ENCODE results near the gene CTDSPL2. TPM values are rescaled to one million over a fixed set of nuclear protein-coding genes. Genes with fewer than 3 reads are reported as not detected.
"Not testable (repeated sequence)": the region's sequence is repeated elsewhere in the genome, so short reads cannot be mapped to it uniquely, and the experiment has no call there.

CTDSPL2 gene
- total RNA-seq, 2 experiments from 2014 or later: 64.9 to 66.7 TPM

GRCh38 chr15:44549152-44549551 is 121.7 kb downstream of the CTDSPL2 start:
- not testable (repeated sequence) for H3K9me3 Mint-ChIP-seq, DNase-seq, H3K4me3 Mint-ChIP-seq, H3K27me3 Mint-ChIP-seq
- H3K27ac Mint-ChIP-seq: peak overlapping the region; percentile 16
- ChIA-PET CTCF (interaction anchor here (0.7 kb wide), 1 partner anchor 28 kb away, joined by 3 read pairs; no protein-coding TSS in a partner anchor), POLR2A (interaction anchor here (2.4 kb wide), 1 partner anchor 12 kb away, joined by 11 read pairs; the partner anchor contains the start of gene EIF3J)
- H3K36me3 Mint-ChIP-seq (ENCODE audit: low read depth): peaks cover 34% of the 10 kb centered on the region
- peaks cover 30% of the 10 kb centered on the region for H3K4me1 Mint-ChIP-seq

DNA sequence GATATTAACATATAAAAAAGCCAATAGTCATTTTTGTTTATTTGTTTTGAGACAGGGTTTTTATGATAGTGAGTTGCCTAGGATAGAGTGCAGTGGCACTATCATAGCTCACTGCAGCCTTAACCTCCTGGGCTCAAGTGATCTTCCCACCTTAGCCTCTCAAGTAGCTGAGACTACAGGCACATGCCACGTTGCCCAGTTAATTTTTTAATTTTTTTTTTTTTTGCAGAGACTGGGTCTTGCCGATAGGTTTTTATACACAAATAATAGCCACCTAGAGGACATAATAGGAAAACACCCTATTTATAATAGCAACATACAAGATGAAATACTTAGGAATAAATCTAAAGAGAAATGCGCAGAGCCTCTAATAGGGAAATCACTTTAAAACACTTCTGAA is 122.8 kb downstream of the CTDSPL2 start:
- Mint-ChIP-seq H3K27me3 (no peaks in the 10 kb centered on the region), H3K27ac (no peak overlapping the region), H3K9me3 (no peaks in the 10 kb centered on the region), H3K4me3 (no peak overlapping the region), H3K36me3 (ENCODE audit: low read depth) (peaks cover 44% of the 10 kb centered on the region), H3K4me1 (peaks cover 37% of the 10 kb centered on the region)
- CTCF ChIA-PET: interaction anchor here (0.6 to 1.6 kb wide), 7 partner anchors 8 to 239 kb away, joined by 3 to 7 read pairs (median 3); no protein-coding TSS in a partner anchor
- no peak for DNase-seq
- POLR2A ChIA-PET: interaction anchor here (0.6 to 2.4 kb wide), 2 partner anchors 10 to 13 kb away, joined by 3 to 11 read pairs; partner anchors contain the start of gene EIF3J

DNA sequence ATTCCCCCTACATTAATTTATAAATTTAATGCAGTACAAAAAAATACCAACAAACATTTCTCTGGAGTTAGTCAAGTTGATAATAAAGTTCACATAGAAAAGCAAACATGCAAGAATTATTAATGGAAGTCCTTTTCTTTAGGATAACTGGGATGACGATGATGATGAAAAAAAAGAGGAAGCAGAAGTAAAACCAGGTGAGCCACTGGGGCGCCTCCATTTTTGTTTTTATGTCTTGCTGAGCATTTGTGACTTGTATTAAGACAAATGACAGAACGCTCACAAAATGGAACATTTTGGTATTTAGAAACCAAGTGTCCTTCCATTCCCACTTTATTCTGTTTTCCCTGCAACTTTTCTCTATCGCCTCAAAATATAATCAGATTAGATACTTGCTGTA is 123.3 kb downstream of the CTDSPL2 start:
- POLR2A ChIA-PET: interaction anchor here (0.6 to 2.4 kb wide), 2 partner anchors 9 to 13 kb away, joined by 3 to 11 read pairs; partner anchors contain the start of gene EIF3J

DNA sequence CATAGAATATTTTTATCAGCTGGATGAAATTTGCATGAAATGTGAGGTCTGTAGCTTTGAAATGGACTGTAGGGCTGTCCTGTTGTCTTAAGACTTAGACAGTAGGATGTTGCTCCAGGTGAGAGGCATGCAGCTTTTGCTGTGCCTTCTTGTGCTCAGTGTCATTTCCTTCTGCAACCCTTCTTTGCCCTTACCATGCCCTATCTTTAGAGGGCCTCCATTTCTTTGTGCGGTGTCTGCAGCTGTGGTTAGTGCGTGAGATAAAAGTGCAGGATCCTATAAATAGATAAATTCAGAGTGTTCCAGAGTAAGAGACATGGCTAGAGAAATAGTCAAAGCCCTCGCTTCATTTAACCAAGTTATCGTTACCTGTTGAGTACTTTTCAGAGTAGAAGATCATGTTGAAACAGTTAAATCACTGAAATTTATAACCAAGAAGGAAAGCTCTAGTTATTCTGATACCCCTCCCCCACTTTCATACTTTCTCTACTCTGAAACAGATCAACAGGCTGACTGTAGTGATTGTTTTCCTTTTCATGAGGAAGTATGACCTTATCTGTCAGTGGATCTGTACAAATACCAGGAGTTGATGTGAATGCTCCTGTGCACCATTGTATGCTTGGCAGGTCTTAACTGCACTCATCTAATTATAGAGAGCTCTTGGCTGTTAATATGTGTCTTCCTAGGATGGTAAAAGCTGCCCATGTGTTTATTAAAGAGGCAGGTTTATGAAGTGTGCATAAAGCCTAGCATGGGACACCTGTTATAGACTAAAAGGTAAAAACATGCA is 127.7 kb downstream of the CTDSPL2 start:
- no peaks in the 10 kb centered on the region for H3K27me3 Mint-ChIP-seq
- peak overlapping the region; percentile 48 for H3K27ac Mint-ChIP-seq
- POLR2A ChIA-PET: interaction anchor here (1.0 to 2.7 kb wide), 5 partner anchors 9 to 108 kb away, joined by 3 to 17 read pairs (median 5); partner anchors contain the start of genes EIF3J and SPG11
- no peak for DNase-seq
- CTCF ChIA-PET: interaction anchor here (0.8 kb wide), 2 partner anchors 9 to 10 kb away, joined by 3 to 4 read pairs; no protein-coding TSS in a partner anchor
- peaks cover 25% of the 10 kb centered on the region for H3K4me1 Mint-ChIP-seq
- peaks cover 62% of the 10 kb centered on the region for H3K36me3 Mint-ChIP-seq (ENCODE audit: low read depth)
- H3K4me3 Mint-ChIP-seq: no peak overlapping the region
- H3K9me3 Mint-ChIP-seq: no peaks in the 10 kb centered on the region

More for the DNA sequence above, 123.3 kb downstream of the CTDSPL2 start:
- DNase-seq: no peak
- H3K27me3 Mint-ChIP-seq: no peaks in the 10 kb centered on the region
- no peaks in the 10 kb centered on the region for H3K9me3 Mint-ChIP-seq
- no peak overlapping the region for H3K4me3 Mint-ChIP-seq
- peaks cover 49% of the 10 kb centered on the region for H3K36me3 Mint-ChIP-seq (ENCODE audit: low read depth)
- peaks cover 38% of the 10 kb centered on the region for H3K4me1 Mint-ChIP-seq
- CTCF ChIA-PET: interaction anchor here (0.6 to 1.6 kb wide), 5 partner anchors 8 to 238 kb away, joined by 3 to 7 read pairs (median 4); no protein-coding TSS in a partner anchor
- no peak overlapping the region for H3K27ac Mint-ChIP-seq

DNA sequence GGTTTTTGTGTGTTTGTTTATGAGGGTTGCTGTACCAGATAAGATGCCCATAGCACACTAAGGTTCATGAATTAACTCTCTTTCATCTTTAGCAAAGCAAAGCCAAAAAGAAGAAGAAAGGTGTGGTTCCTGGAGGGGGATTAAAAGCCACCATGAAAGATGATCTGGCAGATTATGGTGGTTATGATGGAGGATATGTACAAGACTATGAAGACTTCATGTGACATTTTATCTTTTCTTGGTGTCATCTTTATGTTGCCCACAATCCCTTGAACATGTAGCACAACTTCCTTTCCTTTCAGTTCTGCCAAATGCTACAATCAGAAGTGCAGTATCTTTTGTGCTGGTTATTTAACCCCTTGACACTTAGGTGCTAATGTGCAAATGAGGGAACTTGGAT is 133.5 kb downstream of the CTDSPL2 start:
- H3K4me3 Mint-ChIP-seq, DNase-seq, H3K9me3 Mint-ChIP-seq, CTCF ChIA-PET, H3K27me3 Mint-ChIP-seq: not testable (repeated sequence)
- Mint-ChIP-seq H3K4me1 (peaks cover 24% of the 10 kb centered on the region), H3K36me3 (ENCODE audit: low read depth) (peaks cover 82% of the 10 kb centered on the region), H3K27ac (peak overlapping the region; percentile 82)
- POLR2A ChIA-PET: interaction anchor here (1.7 kb wide), 1 partner anchor 14 kb away, joined by 4 read pairs; no protein-coding TSS in a partner anchor

DNA sequence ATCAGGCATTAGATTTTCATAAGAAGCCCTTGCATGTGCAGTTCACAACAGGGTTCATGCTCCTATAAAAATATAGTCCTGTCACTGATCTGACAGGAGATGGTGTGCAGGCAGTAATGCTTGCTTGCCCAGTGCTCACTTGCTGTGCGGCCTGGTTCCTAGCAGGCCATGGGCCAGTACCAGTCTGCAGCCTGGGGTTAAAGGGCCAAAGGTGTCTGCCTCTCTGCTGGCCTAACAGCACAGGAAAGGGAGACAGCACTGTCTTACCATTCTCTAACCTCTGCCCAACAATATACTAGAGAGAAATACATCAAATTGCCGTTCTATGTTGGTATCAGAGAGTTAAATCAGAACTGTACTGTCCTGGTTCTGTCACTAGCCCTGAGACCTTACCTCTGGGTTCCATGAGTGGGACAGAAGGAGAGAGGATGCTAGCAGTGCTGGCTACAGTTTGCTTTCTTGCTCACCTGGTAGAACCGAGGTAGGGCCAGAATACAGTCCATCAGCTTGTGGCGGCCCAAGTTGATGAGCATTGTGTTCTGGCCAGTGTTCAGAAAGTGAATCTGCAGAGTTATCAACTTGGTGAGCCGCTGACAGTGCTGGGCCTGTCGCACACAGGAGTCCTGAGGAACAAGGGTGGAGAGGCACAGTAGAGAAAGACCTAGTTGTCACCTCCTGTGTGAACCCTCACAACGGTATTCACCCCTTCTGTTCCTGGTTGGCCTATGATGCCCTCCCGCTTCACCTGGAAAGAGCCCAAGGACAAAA is 138.1 kb downstream of the CTDSPL2 start:
- H3K36me3 Mint-ChIP-seq (ENCODE audit: low read depth): peaks cover 80% of the 10 kb centered on the region
- peaks cover 11% of the 10 kb centered on the region for H3K4me1 Mint-ChIP-seq
- ChIA-PET CTCF (no interaction called here), POLR2A (no interaction called here)
- H3K27me3 Mint-ChIP-seq: no peaks in the 10 kb centered on the region
- no peak overlapping the region for H3K4me3 Mint-ChIP-seq
- H3K27ac Mint-ChIP-seq: no peak overlapping the region
- H3K9me3 Mint-ChIP-seq: peaks cover 4% of the 10 kb centered on the region
- DNase-seq: no peak

DNA sequence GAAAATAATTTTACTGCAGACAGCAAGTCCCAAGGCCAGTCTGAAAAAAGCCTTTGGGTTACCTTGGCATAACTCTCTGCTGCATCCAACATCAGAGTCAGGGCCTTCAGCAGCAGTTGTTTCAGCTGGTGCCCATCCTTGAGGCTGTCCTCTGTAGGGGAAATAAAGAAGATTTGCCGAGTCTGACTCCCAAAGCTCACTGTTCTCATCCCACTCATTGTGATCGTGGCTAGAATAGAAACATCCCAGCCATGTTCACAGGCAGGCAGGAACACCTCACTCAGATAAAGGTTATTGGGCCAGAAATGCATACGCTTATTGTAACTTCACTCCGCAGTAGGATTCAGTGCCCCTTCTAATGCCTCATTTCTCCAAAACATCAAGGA is 138.7 kb downstream of the CTDSPL2 start:
- Mint-ChIP-seq H3K27me3 (no peaks in the 10 kb centered on the region), H3K4me3 (no peak overlapping the region), H3K4me1 (peaks cover 6% of the 10 kb centered on the region), H3K9me3 (peaks cover 4% of the 10 kb centered on the region), H3K27ac (no peak overlapping the region), H3K36me3 (ENCODE audit: low read depth) (peaks cover 80% of the 10 kb centered on the region)
- POLR2A ChIA-PET: no interaction called here
- no peak for DNase-seq
- CTCF ChIA-PET: no interaction called here

GRCh38 chr15:44568338-44568737 is 140.9 kb downstream of the CTDSPL2 start:
- CTCF ChIA-PET: interaction anchor here (0.9 kb wide), 1 partner anchor 25 kb away, joined by 3 read pairs; no protein-coding TSS in a partner anchor
- H3K9me3 Mint-ChIP-seq: peaks cover 4% of the 10 kb centered on the region
- H3K27ac Mint-ChIP-seq: no peak overlapping the region
- H3K36me3 Mint-ChIP-seq (ENCODE audit: low read depth): peaks cover 71% of the 10 kb centered on the region
- POLR2A ChIA-PET: no interaction called here
- H3K27me3 Mint-ChIP-seq: no peaks in the 10 kb centered on the region
- no peak overlapping the region for H3K4me3 Mint-ChIP-seq
- H3K4me1 Mint-ChIP-seq: no peaks in the 10 kb centered on the region
- DNase-seq: no peak

DNA sequence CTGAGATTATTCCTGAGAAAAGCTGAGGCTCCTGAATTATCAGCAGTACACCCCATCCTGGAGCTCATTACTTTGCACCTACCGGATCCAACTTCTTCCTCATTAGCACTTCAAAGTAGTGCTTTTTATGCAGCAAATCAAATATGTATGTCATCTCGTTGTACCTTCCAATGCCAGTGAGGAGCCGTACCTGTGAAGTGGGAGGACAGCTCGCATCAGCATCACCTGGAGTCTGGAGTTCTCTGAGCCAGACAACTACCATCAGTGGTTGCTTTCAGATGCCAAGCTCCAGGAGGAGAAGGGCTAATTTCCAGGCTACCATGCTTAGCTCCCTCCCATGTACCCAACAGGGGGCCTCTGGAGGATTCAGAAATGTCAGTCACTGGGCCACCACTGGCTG is 141.9 kb downstream of the CTDSPL2 start:
- DNase-seq: no peak
- CTCF ChIA-PET: interaction anchor here (0.9 kb wide), 1 partner anchor 24 kb away, joined by 3 read pairs; no protein-coding TSS in a partner anchor
- H3K4me3 Mint-ChIP-seq: no peak overlapping the region
- no peak overlapping the region for H3K27ac Mint-ChIP-seq
- H3K27me3 Mint-ChIP-seq: no peaks in the 10 kb centered on the region
- H3K36me3 Mint-ChIP-seq (ENCODE audit: low read depth): peaks cover 67% of the 10 kb centered on the region
- H3K4me1 Mint-ChIP-seq: peaks cover under 1% of the 10 kb centered on the region
- H3K9me3 Mint-ChIP-seq: peaks cover 4% of the 10 kb centered on the region
- POLR2A ChIA-PET: interaction anchor here (1.2 kb wide), 1 partner anchor 23 kb away, joined by 3 read pairs; no protein-coding TSS in a partner anchor

GRCh38 chr15:44570361-44570760 is 142.9 kb downstream of the CTDSPL2 start:
- POLR2A ChIA-PET: interaction anchor here (0.9 to 1.2 kb wide), 2 partner anchors 24 to 93 kb away, joined by 3 read pairs; partner anchors contain the start of gene SPG11
- Mint-ChIP-seq H3K36me3 (ENCODE audit: low read depth) (peaks cover 67% of the 10 kb centered on the region), H3K27ac (no peak overlapping the region), H3K27me3 (no peaks in the 10 kb centered on the region), H3K4me1 (peaks cover 9% of the 10 kb centered on the region), H3K4me3 (no peak overlapping the region), H3K9me3 (no peaks in the 10 kb centered on the region)
- no peak for DNase-seq
- CTCF ChIA-PET: no interaction called here

GRCh38 chr15:44573386-44573785 is 146.0 kb downstream of the CTDSPL2 start:
- ChIA-PET CTCF (interaction anchor here (1.2 kb wide), 1 partner anchor 165 kb away, joined by 3 read pairs; no protein-coding TSS in a partner anchor), POLR2A (interaction anchor here (1.1 to 1.4 kb wide), 2 partner anchors 19 to 36 kb away, joined by 4 to 6 read pairs; partner anchors contain the start of gene EIF3J)
- H3K27ac Mint-ChIP-seq: no peak overlapping the region
- no peaks in the 10 kb centered on the region for H3K9me3 Mint-ChIP-seq
- H3K4me3 Mint-ChIP-seq: no peak overlapping the region
- DNase-seq: no peak
- no peaks in the 10 kb centered on the region for H3K27me3 Mint-ChIP-seq
- peaks cover 15% of the 10 kb centered on the region for H3K4me1 Mint-ChIP-seq
- H3K36me3 Mint-ChIP-seq (ENCODE audit: low read depth): peaks cover 49% of the 10 kb centered on the region

- Mint-ChIP-seq H3K4me1 (peaks cover 25% of the 10 kb centered on the region), H3K4me3 (no peak overlapping the region), H3K27me3 (no peaks in the 10 kb centered on the region), H3K27ac (peak overlapping the region; percentile 32), H3K9me3 (no peaks in the 10 kb centered on the region), H3K36me3 (ENCODE audit: low read depth) (peaks cover 46% of the 10 kb centered on the region)
- ChIA-PET POLR2A (no interaction called here), CTCF (interaction anchor here (0.8 to 2.4 kb wide), 3 partner anchors 10 to 164 kb away, joined by 3 to 10 read pairs (median 6); partner anchors contain the start of gene TRIM69)
- no peak for DNase-seq
Measured at GRCh38 chr15:44574734-44575133, 147.3 kb downstream of the CTDSPL2 start.
